OCI-LY7 (cell line): Measurements from ENCODE around the gene ARHGEF4.

Experiments
- EZH2phosphoT487 ChIP-seq: fragments of 200-600 bp; sonication (generic); IDR thresholded peaks from 2 replicates; pipeline ENCODE4 v1.6.1; 2018; ENCODE audit warnings: low read depth, borderline replicate concordance, mild to moderate bottlenecking, mixed run types, antibody characterized with exemption, low read length, moderate library complexity, mixed read lengths
- TF ChIP-seq, protein P1 (sequence below): fragments of 200-600 bp; sonication (generic); conservative IDR thresholded peaks from 2 replicates; pipeline ENCODE4 v1.5.1; 2014; ENCODE audit warnings: mild to moderate bottlenecking, antibody characterized with exemption, low read length, moderate library complexity, mixed read lengths

DNA sequence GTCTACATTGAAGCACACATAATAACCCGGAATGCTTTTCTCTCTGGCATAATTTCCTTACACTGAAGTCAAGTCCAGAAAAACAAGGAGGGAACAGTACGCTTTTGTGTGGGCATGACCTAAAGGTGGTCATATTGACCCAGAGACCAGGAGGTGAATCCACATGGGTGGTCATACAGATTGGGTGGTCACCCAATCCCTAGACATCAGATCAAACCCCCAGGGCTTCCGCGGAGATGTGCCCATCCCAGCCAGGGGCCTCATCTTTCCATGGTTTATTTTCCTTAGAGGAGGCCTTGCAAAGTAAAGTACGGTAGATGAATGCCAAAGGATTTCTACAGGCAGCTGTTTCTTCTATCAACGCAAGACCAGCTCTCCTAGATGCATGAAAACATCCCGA, 217.8 kb downstream of the ARHGEF4 start:
- TF ChIP-seq, protein P1, sequence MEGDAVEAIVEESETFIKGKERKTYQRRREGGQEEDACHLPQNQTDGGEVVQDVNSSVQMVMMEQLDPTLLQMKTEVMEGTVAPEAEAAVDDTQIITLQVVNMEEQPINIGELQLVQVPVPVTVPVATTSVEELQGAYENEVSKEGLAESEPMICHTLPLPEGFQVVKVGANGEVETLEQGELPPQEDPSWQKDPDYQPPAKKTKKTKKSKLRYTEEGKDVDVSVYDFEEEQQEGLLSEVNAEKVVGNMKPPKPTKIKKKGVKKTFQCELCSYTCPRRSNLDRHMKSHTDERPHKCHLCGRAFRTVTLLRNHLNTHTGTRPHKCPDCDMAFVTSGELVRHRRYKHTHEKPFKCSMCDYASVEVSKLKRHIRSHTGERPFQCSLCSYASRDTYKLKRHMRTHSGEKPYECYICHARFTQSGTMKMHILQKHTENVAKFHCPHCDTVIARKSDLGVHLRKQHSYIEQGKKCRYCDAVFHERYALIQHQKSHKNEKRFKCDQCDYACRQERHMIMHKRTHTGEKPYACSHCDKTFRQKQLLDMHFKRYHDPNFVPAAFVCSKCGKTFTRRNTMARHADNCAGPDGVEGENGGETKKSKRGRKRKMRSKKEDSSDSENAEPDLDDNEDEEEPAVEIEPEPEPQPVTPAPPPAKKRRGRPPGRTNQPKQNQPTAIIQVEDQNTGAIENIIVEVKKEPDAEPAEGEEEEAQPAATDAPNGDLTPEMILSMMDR, result no peak
- TF ChIP-seq EZH2phosphoT487, result no peak
